ENCODE data around the gene ITFG1.

- no peak for TF ChIP-seq EZH2 (IDR thresholded peaks at IDR 0.05)
- TF ChIP-seq POLR2AphosphoS5 (IDR thresholded peaks at IDR 0.05; ENCODE audit: borderline replicate concordance, low read depth, low read length): no peak
These were observed 285.7 kb downstream of the ITFG1 start for GRCh38 chr16:47175152-47175551.

All from SK-N-MC (cell line).